ENCODE data around the gene VWA1.

VWA1 gene

DNA sequence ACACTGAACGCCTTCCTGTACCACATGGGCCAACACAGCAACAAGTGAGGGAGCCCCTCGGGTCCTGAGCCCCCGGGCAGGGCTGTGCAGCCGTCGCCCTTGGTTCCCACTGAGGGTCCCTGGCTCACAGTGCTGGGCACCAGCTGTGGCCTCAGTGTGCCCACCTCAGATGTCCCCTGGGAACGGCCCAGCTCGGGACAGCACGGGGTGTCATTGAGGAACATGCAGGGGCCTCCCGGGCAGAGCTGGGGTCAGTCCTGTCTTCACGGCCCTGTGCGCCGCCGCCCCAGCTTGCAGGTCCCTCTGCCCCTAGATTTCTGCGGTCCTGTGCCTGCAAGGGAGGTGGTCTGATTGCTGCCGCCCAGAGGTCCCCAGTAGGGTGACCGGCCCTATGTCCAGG lies 53.7 kb downstream of the VWA1 start:
- no peak for DNase-seq

DNA sequence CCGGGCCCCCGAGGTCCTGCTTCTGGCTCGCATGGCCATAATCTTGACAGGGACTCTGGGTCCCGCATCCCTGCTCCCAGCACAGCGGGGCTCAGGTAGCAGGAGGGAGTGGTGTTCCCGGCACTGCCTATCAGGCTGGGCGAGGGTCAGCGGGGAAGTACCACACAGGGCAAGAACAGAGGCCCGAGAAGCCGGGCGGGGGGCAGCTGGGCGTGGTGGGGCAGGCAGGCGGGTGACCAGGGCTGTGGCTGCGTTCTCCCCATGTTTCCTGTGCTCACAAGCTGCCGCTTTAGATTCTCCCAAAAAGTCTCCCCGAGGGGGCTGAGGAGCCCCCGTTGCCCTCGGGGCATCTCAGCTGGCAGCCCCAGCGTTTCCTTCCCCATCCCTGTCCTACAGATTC lies 54.4 kb downstream of the VWA1 start:
- DNase-seq, result no peak

DNA sequence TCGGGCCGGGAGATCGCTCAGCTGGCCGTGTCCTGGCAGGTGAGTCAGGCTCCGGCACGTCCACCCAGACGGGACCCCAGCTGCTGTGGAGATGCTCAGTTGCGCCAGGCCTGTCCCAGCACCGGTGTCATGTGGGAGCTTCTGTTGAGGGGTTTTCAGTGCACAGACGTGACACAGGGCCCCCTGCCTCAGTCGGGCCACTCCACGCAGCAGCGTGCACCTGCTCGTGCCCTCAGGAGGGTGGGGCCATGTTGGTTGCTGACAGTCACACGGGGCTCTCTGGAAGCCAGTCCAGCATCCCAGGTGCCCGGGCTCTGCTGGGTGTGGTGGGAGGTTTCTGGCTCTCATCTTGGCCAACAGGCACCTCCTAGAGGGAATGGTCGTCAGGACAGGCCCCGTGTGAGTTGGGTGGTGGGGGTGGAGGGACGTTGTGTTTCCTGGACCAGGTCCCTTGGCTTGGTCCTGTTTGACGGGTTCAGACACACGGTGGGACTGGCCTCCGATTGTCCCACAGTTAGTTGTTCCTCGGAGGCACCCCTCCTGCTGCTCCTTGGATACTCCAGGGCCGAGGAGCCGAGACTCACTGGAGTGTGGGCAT lies 55.2 kb downstream of the VWA1 start:
- no peak for DNase-seq

DNA sequence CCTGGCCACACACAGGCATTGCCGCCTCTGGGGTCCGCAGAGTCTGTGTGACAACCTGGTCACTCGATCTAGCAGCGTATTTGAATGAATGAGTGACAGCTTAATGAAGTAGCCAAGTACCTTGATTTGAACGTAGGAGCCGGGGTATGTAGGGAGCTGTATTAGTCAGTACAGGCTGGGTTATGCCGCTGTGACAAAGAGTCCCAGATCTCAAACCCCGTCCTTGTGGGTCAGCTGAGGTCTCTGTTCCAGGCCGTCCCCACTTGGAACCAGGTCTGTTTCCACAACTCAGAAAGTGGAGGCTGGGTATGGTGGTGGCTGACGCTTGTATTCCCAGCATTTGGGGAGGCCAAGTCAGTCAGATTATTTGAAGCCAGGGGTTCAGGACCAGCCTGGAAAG lies 56.1 kb downstream of the VWA1 start:
- no peak for DNase-seq

Measured in activated gamma-delta T cell treated with Interleukin-2 at 50 U/mL for 16 hours (primary cell).